H9 (cell line): ENCODE measurements around the gene FMO4. TPM values are rescaled to one million over a fixed set of nuclear protein-coding genes. Genes with fewer than 3 reads are reported as not detected.

ENCODE experiments used
- DNase-seq: peaks from one replicate; pipeline ENCODE4 v3.0.0-alpha.2; 2017
- H2AFZ ChIP-seq: one replicate; pipeline ENCODE4 v1.6.1; 2013; ENCODE audit warnings: mild to moderate bottlenecking, low read length, control low read depth, moderate library complexity
- H2AK5ac ChIP-seq: 2 replicates; pipeline ENCODE4 v1.6.1; 2013; ENCODE audit warnings: low read length, control low read depth, mixed read lengths; ENCODE audit not compliant: insufficient read length
- H2BK120ac ChIP-seq: one replicate; pipeline ENCODE4 v1.6.1; 2013; ENCODE audit warnings: low read depth, mild to moderate bottlenecking, low read length, control low read depth, inconsistent platforms; ENCODE audit not compliant: poor library complexity, severe bottlenecking
- H2BK12ac ChIP-seq: 2 replicates; pipeline ENCODE4 v1.6.1; 2013; ENCODE audit warnings: low read length, control low read depth, mixed read lengths, low read depth; ENCODE audit not compliant: insufficient read length
- H2BK15ac ChIP-seq: 2 replicates; pipeline ENCODE4 v1.6.1; 2013; ENCODE audit warnings: low read depth, low read length, control low read depth
- H2BK20ac ChIP-seq: one replicate; pipeline ENCODE4 v1.6.1; 2013; ENCODE audit warnings: low read depth, mild to moderate bottlenecking, low read length, control low read depth, inconsistent platforms; ENCODE audit not compliant: poor library complexity, severe bottlenecking
- H2BK5ac ChIP-seq: 2 replicates; pipeline ENCODE4 v1.6.1; 2013; ENCODE audit warnings: low read length, control low read depth, mixed read lengths; ENCODE audit not compliant: insufficient read length
- H3K14ac ChIP-seq: 2 replicates; pipeline ENCODE4 v1.6.1; 2013; ENCODE audit warnings: low read length, control low read depth; ENCODE audit not compliant: insufficient read depth
- H3K18ac ChIP-seq: 2 replicates; pipeline ENCODE4 v1.6.1; 2013; ENCODE audit warnings: low read depth, mild to moderate bottlenecking, mixed read lengths, low read length, control low read depth; ENCODE audit not compliant: insufficient read length
- H3K23ac ChIP-seq: 2 replicates; pipeline ENCODE4 v1.6.1; 2013; ENCODE audit warnings: low read length, control low read depth, mixed read lengths, low read depth; ENCODE audit not compliant: insufficient read length
- H3K23me2 ChIP-seq: 2 replicates; pipeline ENCODE4 v1.6.1; 2013; ENCODE audit warnings: low read depth, mild to moderate bottlenecking, mixed read lengths, low read length, control low read depth; ENCODE audit not compliant: insufficient read length, poor library complexity, severe bottlenecking
- H3K27ac ChIP-seq: 2 replicates; pipeline ENCODE4 v1.5.1; 2013; ENCODE audit warnings: low read length, control low read depth, mixed read lengths, low read depth; ENCODE audit not compliant: insufficient read length
- H3K27me3 ChIP-seq: 2 replicates; pipeline ENCODE4 v1.6.1; 2013; ENCODE audit warnings: low read length, control low read depth, inconsistent platforms; ENCODE audit not compliant: insufficient read depth
- H3K4ac ChIP-seq: 2 replicates; pipeline ENCODE4 v1.6.1; 2013; ENCODE audit warnings: low read depth, mild to moderate bottlenecking, control low read depth, inconsistent platforms, low read length, moderate library complexity
- H3K4me1 ChIP-seq: 2 replicates; pipeline ENCODE4 v1.6.1; 2013; ENCODE audit warnings: low read length, control low read depth, inconsistent platforms; ENCODE audit not compliant: insufficient read depth
- H3K4me2 ChIP-seq: 2 replicates; pipeline ENCODE4 v1.6.1; 2013; ENCODE audit warnings: low read length, control low read depth, mixed read lengths; ENCODE audit not compliant: insufficient read length, insufficient read depth
- H3K56ac ChIP-seq: 2 replicates; pipeline ENCODE4 v1.6.1; 2013; ENCODE audit warnings: low read depth, mild to moderate bottlenecking, mixed read lengths, low read length, control low read depth; ENCODE audit not compliant: insufficient read length
- H3K79me1 ChIP-seq: 2 replicates; pipeline ENCODE4 v1.6.1; 2013; ENCODE audit warnings: low read depth, mild to moderate bottlenecking, moderate library complexity, low read length, control low read depth, inconsistent platforms; ENCODE audit not compliant: insufficient read depth, poor library complexity, severe bottlenecking
- H3K79me2 ChIP-seq: 2 replicates; pipeline ENCODE4 v1.6.1; 2013; ENCODE audit warnings: low read length, control low read depth, inconsistent platforms; ENCODE audit not compliant: insufficient read depth
- H3K9ac ChIP-seq: 2 replicates; pipeline ENCODE4 v1.6.1; 2013; ENCODE audit warnings: low read length, control low read depth, mixed read lengths; ENCODE audit not compliant: insufficient read length; ENCODE audit errors: extremely low read depth
- H3K9me3 ChIP-seq: one replicate; pipeline ENCODE4 v1.6.1; 2013; ENCODE audit warnings: low read depth, low read length, inconsistent platforms; ENCODE audit not compliant: control insufficient read depth
- H3T11ph ChIP-seq: one replicate; pipeline ENCODE4 v1.6.1; 2013; ENCODE audit warnings: mild to moderate bottlenecking, low read length, control low read depth, inconsistent platforms
- H4K20me1 ChIP-seq: one replicate; pipeline ENCODE4 v1.6.1; 2013; ENCODE audit not compliant: control insufficient read depth, insufficient read length, insufficient read depth
- H4K5ac ChIP-seq: 2 replicates; pipeline ENCODE4 v1.6.1; 2013; ENCODE audit warnings: low read depth, mild to moderate bottlenecking, mixed read lengths, low read length, control low read depth; ENCODE audit not compliant: insufficient read length
- H4K8ac ChIP-seq: replicated peaks from 2 replicates; pipeline ENCODE4 v1.6.1; 2013; ENCODE audit warnings: low read length, control low read depth, mixed read lengths, low read depth; ENCODE audit not compliant: insufficient read length
- H4K91ac ChIP-seq: 2 replicates; pipeline ENCODE4 v1.6.1; 2013; ENCODE audit warnings: low read depth, mild to moderate bottlenecking, moderate library complexity, mixed read lengths, low read length, control low read depth; ENCODE audit not compliant: insufficient read length
- H3K27ac Mint-ChIP-seq, 3 experiments: 2 replicates in 2 of 3; 3 replicates in 1 of 3; pipeline ENCODE4 v1.8.0; 2020 to 2021; ENCODE audit warnings: mixed read lengths in 3 of 3, mild to moderate bottlenecking in 1 of 3, moderate library complexity in 1 of 3
- H3K27me3 Mint-ChIP-seq: 2 replicates; pipeline ENCODE4 v1.8.0; 2021; ENCODE audit warnings: low read depth, mild to moderate bottlenecking, moderate library complexity, mixed read lengths
- H3K36me3 Mint-ChIP-seq, 3 experiments: 2 replicates in 2 of 3; 3 replicates in 1 of 3; pipeline ENCODE4 v1.8.0; 2020 to 2021; ENCODE audit warnings: low read depth in 3 of 3, mixed read lengths in 3 of 3; ENCODE audit not compliant: insufficient read depth in 1 of 3
- H3K4me1 Mint-ChIP-seq, 2 experiments: 2 replicates each; pipeline ENCODE4 v1.8.0; 2020; ENCODE audit warnings: mixed read lengths in 2 of 2
- H3K4me3 Mint-ChIP-seq, 2 experiments: 2 replicates in 1 of 2; 3 replicates in 1 of 2; pipeline ENCODE4 v1.8.0; 2020 to 2021; ENCODE audit warnings: mild to moderate bottlenecking in 2 of 2, mixed read lengths in 2 of 2, moderate library complexity in 1 of 2
- H3K9me3 Mint-ChIP-seq, 2 experiments: 2 replicates in 1 of 2; 3 replicates in 1 of 2; pipeline ENCODE4 v1.8.0; 2020; ENCODE audit warnings: mild to moderate bottlenecking in 2 of 2, mixed read lengths in 2 of 2, moderate library complexity in 1 of 2
- WGBS: extraction: QIAGEN DNeasy Blood & Tissue Kit; methylation state at CpG from one replicate; pipeline ENCODE4 v1.1.7; 2013; ENCODE audit warnings: missing lambda C conversion rate, low lambda C conversion rate, mixed read lengths; ENCODE audit not compliant: insufficient read length; ENCODE audit errors: extremely low coverage; 5-methylcytosine and 5-hydroxymethylcytosine counted together
- total RNA-seq: library from RNA; stranded (reverse); gene quantifications from 2 replicates; pipeline ENCODE4 v1.2.1, GENCODE V29; 2021
- TF ChIP-seq, protein P1 (sequence below): fragments of 200-600 bp; sonication (generic); conservative IDR thresholded peaks from 3 replicates; pipeline ENCODE4 v1.8.0; 2021; ENCODE audit warnings: antibody characterized with exemption, mild to moderate bottlenecking

Gene FMO4
- total RNA-seq, 1 experiment from 2014 or later: 1.8 TPM

- no peaks in the 10 kb centered on the region for H3K9me3 ChIP-seq
- peaks cover 5 to 23% (median 6%) of the 10 kb centered on the region in 3 experiments; a peak in 6 of 7 replicates for H3K36me3 Mint-ChIP-seq
- no peak overlapping the region for H4K5ac ChIP-seq
- DNase-seq: no peak
- no peak overlapping the region for H3K23ac ChIP-seq
- H3K14ac ChIP-seq: no peak overlapping the region
- H3K23me2 ChIP-seq: no peaks in the 10 kb centered on the region
- no peaks in the 10 kb centered on the region for H3K4me1 Mint-ChIP-seq
- H3K27me3 ChIP-seq: no peaks in the 10 kb centered on the region
- H2BK15ac ChIP-seq: no peak overlapping the region
- no peak overlapping the region for H2BK12ac ChIP-seq
- WGBS: no CpG with 5 or more reads among the region's 1 CpG
- no peak overlapping the region for H3K18ac ChIP-seq
- no peak overlapping the region for H3K56ac ChIP-seq
- peaks cover 17 to 19% of the 10 kb centered on the region in 2 experiments for H3K9me3 Mint-ChIP-seq
- no peak overlapping the region for H3T11ph ChIP-seq
- no peak overlapping the region for H2BK5ac ChIP-seq
- no peak overlapping the region for H3K4me2 ChIP-seq
- H3K27ac ChIP-seq: no peak overlapping the region
- no peaks in the 10 kb centered on the region for H4K20me1 ChIP-seq
- no peak overlapping the region for H3K27ac Mint-ChIP-seq
- no peak overlapping the region for H3K4me3 Mint-ChIP-seq
- no peaks in the 10 kb centered on the region for H3K79me1 ChIP-seq
- no peaks in the 10 kb centered on the region for H3K79me2 ChIP-seq
- no peaks in the 10 kb centered on the region for H3K4me1 ChIP-seq
- no peak overlapping the region for H3K4ac ChIP-seq
- H3K9ac ChIP-seq: no peak overlapping the region
- no peak overlapping the region for H2AK5ac ChIP-seq
- no peak overlapping the region for H4K8ac ChIP-seq
- H2AFZ ChIP-seq: no peak overlapping the region
- no peak overlapping the region for H2BK120ac ChIP-seq
- TF ChIP-seq, protein P1, sequence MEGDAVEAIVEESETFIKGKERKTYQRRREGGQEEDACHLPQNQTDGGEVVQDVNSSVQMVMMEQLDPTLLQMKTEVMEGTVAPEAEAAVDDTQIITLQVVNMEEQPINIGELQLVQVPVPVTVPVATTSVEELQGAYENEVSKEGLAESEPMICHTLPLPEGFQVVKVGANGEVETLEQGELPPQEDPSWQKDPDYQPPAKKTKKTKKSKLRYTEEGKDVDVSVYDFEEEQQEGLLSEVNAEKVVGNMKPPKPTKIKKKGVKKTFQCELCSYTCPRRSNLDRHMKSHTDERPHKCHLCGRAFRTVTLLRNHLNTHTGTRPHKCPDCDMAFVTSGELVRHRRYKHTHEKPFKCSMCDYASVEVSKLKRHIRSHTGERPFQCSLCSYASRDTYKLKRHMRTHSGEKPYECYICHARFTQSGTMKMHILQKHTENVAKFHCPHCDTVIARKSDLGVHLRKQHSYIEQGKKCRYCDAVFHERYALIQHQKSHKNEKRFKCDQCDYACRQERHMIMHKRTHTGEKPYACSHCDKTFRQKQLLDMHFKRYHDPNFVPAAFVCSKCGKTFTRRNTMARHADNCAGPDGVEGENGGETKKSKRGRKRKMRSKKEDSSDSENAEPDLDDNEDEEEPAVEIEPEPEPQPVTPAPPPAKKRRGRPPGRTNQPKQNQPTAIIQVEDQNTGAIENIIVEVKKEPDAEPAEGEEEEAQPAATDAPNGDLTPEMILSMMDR: no peak
- no peak overlapping the region for H2BK20ac ChIP-seq
- no peak overlapping the region for H4K91ac ChIP-seq
- no peaks in the 10 kb centered on the region for H3K27me3 Mint-ChIP-seq
These were observed 65.9 kb downstream of the FMO4 start for GRCh38 chr1:171379846-171380245.
